Nephron (organoid): ENCODE data around the gene MON2.
"Not testable (repeated sequence)": the region's sequence is repeated elsewhere in the genome, so short reads cannot be mapped to it uniquely, and the experiment has no call there.

Source experiments
- H3K27ac Mint-ChIP-seq, 3 experiments: 2 replicates each; pipeline ENCODE4 v1.8.0; 2020; ENCODE audit warnings: mixed read lengths in 3 of 3, mild to moderate bottlenecking in 2 of 3, moderate library complexity in 1 of 3
- H3K27me3 Mint-ChIP-seq: 2 replicates; pipeline ENCODE4 v1.8.0; 2021; ENCODE audit warnings: low read depth, mild to moderate bottlenecking, moderate library complexity, mixed read lengths
- H3K36me3 Mint-ChIP-seq: 2 replicates; pipeline ENCODE4 v1.8.0; 2020; ENCODE audit warnings: low read depth, mixed read lengths
- H3K4me1 Mint-ChIP-seq: 2 replicates; pipeline ENCODE4 v1.8.0; 2020; ENCODE audit warnings: mixed read lengths
- H3K4me3 Mint-ChIP-seq, 3 experiments: 2 replicates each; pipeline ENCODE4 v1.8.0; 2020; ENCODE audit warnings: mild to moderate bottlenecking in 3 of 3, mixed read lengths in 3 of 3, moderate library complexity in 2 of 3
- H3K9me3 Mint-ChIP-seq: 2 replicates; pipeline ENCODE4 v1.8.0; 2020; ENCODE audit warnings: mixed read lengths
- TF ChIP-seq, protein P1 (sequence below), 3 experiments: fragments of 200-600 bp; sonication (generic); IDR thresholded peaks; one replicate each; pipeline ENCODE4 v1.5.0; 2021; ENCODE audit warnings: antibody characterized with exemption in 3 of 3; ENCODE audit not compliant: unreplicated experiment in 3 of 3

MON2 gene

DNA sequence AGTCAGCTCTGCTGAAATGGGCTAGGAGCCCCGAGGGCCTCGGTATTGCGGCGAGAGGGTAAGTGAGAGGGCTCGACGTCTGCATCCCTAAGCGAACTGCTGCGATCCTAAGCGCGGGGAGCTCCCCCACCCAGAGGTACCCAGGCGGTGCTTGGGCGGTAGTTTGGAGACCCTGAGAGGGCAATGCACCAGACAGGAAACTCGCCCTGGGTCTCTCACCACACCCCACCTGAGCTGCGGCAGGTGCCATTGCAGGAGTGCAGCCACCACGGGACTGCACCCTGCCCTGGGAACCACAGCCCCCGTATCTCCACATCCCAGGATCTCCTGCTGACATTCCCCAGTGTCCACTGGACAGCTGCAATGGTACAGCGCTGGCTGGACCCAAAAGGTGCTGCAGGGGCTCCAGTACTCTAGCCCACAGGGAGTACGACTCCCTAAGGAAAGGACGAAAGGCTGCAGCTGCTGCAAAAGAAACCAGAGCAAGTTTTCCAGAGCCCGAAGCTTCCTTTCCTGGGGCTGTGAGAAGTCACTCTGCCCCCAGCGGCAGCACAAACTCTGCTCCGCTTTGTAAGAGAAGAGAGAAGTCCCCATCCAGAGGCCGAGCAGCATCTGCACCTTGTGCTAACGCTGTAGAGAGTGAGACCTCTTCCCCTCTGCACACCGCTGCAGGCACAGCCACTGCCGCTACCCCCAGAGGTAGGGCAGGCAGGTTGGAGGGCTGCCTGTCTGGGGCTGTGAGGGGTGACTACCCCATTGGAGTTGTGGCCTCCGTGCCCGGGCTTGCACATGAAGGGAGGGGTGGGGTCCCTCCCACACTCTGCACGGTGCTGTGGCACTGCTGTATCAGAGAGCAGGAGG, 31.1 kb upstream of the MON2 start:
- H3K27me3 Mint-ChIP-seq: peaks cover 42% of the 10 kb centered on the region
- no peak overlapping the region for H3K27ac Mint-ChIP-seq
- peaks cover 2% of the 10 kb centered on the region for H3K9me3 Mint-ChIP-seq
- peak overlapping the region; percentile 81 to 84 (median 82) for H3K4me3 Mint-ChIP-seq
- H3K4me1 Mint-ChIP-seq: peaks cover 6% of the 10 kb centered on the region
- no peaks in the 10 kb centered on the region for H3K36me3 Mint-ChIP-seq
- TF ChIP-seq, protein P1, sequence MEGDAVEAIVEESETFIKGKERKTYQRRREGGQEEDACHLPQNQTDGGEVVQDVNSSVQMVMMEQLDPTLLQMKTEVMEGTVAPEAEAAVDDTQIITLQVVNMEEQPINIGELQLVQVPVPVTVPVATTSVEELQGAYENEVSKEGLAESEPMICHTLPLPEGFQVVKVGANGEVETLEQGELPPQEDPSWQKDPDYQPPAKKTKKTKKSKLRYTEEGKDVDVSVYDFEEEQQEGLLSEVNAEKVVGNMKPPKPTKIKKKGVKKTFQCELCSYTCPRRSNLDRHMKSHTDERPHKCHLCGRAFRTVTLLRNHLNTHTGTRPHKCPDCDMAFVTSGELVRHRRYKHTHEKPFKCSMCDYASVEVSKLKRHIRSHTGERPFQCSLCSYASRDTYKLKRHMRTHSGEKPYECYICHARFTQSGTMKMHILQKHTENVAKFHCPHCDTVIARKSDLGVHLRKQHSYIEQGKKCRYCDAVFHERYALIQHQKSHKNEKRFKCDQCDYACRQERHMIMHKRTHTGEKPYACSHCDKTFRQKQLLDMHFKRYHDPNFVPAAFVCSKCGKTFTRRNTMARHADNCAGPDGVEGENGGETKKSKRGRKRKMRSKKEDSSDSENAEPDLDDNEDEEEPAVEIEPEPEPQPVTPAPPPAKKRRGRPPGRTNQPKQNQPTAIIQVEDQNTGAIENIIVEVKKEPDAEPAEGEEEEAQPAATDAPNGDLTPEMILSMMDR (IDR thresholded peaks at IDR 0.05; ENCODE audit: unreplicated experiment in 3 of 3): peak; percentile 44 to 54 (median 50)

DNA sequence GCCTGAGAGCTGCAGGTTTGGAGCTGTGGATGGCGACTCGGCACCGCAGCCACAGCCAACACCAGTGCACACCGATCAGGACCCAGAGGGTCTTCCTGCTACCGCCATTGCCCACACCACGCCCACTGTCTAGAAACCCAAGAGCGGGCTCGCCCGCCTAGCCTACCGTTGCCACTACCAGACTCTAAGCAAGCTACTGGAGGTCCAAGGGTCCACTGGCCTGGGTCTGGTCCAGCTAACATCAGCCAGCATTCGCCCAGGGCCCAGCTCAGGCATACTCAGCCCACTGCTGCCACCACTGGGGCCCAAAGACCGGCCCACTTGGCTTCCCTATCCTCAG, 30.5 kb upstream of the MON2 start:
- Mint-ChIP-seq H3K4me1 (peaks cover 6% of the 10 kb centered on the region), H3K27me3 (peaks cover 42% of the 10 kb centered on the region), H3K36me3 (no peaks in the 10 kb centered on the region), H3K9me3 (peaks cover 8% of the 10 kb centered on the region), H3K4me3 (peak overlapping the region in 1 of 3 experiments; percentile 82), H3K27ac (no peak overlapping the region)
- TF ChIP-seq, protein P1 (IDR thresholded peaks at IDR 0.05; ENCODE audit: unreplicated experiment in 3 of 3): no peak

DNA sequence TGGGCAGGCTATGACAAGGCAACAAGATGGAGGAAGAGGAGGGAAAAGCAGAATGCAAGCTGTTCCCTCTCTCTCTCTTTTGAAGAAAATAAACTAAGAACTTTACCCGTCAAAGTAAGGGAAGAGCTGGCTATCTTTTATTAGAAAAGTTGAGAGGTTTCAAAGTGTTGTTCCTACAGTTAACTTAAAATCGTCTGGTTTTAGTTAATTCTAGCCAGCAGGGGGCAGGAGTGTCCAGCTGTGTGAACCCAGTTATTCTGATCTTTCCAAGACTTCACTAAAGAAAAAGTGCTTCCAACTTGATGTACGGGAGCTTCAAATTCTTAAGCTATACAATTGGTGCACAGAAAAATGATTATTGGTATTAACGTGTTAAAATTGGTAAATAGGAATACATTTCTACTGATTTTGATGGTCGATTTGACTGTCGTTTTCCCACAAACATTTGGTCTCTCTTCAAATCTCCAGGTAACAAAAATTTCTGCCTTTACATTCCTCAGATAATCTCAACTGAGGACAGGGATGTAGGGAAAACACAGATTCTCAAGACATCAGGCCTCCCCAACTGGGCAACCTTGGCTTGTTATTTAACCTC, 28.4 kb upstream of the MON2 start:
- Mint-ChIP-seq H3K9me3 (peaks cover 24% of the 10 kb centered on the region), H3K27me3 (peaks cover 35% of the 10 kb centered on the region), H3K4me3 (no peak overlapping the region), H3K36me3 (no peaks in the 10 kb centered on the region), H3K4me1 (peaks cover 6% of the 10 kb centered on the region), H3K27ac (no peak overlapping the region)
- TF ChIP-seq, protein P1 (IDR thresholded peaks at IDR 0.05; ENCODE audit: unreplicated experiment in 3 of 3): peak; percentile 61 to 69 (median 63)

DNA sequence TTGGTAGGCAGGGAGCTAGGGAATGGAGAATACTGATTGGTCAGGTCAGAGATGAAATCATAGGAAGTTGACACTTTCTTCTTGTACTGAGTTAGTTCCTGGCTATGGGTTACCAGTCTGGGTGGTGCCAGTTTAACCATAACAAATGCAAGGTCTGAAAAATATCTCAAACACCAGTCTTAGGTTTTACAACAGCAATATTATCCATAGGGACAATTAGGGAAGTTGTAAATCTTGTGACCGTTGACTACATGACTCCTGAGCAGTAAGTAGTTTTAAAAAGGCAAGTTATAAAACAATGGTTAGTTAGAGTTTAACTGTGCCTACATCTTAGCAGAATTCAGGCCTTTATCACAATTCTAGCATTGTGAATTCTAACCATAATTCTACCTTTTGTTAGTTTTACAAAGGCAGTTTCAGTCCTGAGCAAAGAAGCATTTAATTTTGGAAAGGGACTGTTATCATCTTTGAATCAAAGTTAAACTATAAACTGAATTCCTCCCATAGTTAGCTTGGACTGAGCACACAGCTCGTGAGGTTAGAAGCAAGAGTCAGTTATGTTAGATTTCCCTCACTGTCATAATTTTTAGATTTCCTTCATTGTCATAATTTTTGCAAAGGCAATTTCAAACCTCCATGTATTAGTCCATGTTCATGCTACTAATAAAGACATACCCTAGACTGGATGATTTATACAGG, 19.7 kb upstream of the MON2 start:
- Mint-ChIP-seq H3K4me3 (no peak overlapping the region), H3K36me3 (no peaks in the 10 kb centered on the region), H3K9me3 (peaks cover 30% of the 10 kb centered on the region), H3K27ac (no peak overlapping the region), H3K4me1 (no peaks in the 10 kb centered on the region), H3K27me3 (no peaks in the 10 kb centered on the region)
- TF ChIP-seq, protein P1 (IDR thresholded peaks at IDR 0.05; ENCODE audit: unreplicated experiment in 3 of 3): no peak

DNA sequence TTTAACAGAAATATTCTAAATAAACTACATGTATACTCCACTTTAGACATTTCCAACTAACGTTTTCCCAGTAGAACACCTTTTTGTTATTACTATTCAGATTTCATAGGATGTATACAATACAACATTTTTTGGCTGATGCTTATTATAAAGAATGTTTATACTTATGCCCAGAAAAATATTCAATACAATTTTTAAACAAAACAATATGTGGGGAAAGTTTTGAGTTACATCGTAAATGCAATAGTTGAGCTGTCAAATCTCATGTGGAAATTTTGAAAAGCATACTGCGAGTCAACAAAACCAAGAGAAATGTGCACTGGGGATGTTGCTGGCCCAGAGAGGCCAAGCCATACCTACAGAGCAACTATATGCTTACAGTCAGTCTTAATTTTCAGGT, 18.2 kb upstream of the MON2 start:
- H3K27ac Mint-ChIP-seq: no peak overlapping the region
- TF ChIP-seq, protein P1 (IDR thresholded peaks at IDR 0.05; ENCODE audit: unreplicated experiment in 3 of 3): no peak
- H3K9me3 Mint-ChIP-seq: peaks cover 16% of the 10 kb centered on the region
- no peaks in the 10 kb centered on the region for H3K4me1 Mint-ChIP-seq
- H3K36me3 Mint-ChIP-seq: no peaks in the 10 kb centered on the region
- H3K4me3 Mint-ChIP-seq: no peak overlapping the region
- H3K27me3 Mint-ChIP-seq: no peaks in the 10 kb centered on the region

DNA sequence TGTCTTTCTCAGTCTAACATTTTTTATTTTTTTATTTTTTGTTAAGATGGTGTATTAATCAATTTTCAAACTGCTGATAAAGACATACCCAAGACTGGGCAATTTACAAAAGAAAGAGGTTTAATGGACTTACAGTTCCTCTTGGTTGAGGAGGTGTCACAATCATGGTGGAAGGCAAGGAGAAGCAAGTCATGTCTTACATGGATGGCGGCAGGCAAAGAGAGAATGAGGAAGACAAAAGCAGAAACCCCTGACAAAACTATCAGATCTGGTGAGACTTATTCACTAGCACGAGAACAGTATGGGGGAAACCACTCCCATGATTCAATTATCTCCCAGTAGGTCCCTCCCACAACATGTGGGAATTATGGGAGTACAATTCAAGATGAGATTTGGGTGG, 11.2 kb upstream of the MON2 start:
- H3K27ac Mint-ChIP-seq, H3K9me3 Mint-ChIP-seq, H3K27me3 Mint-ChIP-seq, H3K4me1 Mint-ChIP-seq, H3K4me3 Mint-ChIP-seq, H3K36me3 Mint-ChIP-seq: not testable (repeated sequence)
